KMS-11 (cell line): ENCODE results near the gene ALOX5.

Source experiments
- H2AFZ ChIP-seq: fragments of 200-600 bp; sonication (generic); 2 replicates; pipeline ENCODE4 v1.6.1; 2016; ENCODE audit warnings: antibody characterized with exemption, mixed run types, low read depth
- H3K27ac ChIP-seq: fragments of 200-600 bp; sonication (generic); 2 replicates; pipeline ENCODE4 v1.6.1; 2016; ENCODE audit warnings: mild to moderate bottlenecking, mixed run types
- H3K27me3 ChIP-seq: fragments of 200-600 bp; sonication (generic); 2 replicates; pipeline ENCODE4 v1.6.1; 2017; ENCODE audit warnings: mild to moderate bottlenecking, low read depth, mixed run types, moderate library complexity; ENCODE audit not compliant: insufficient read depth
- H3K36me3 ChIP-seq: fragments of 200-600 bp; sonication (generic); 2 replicates; pipeline ENCODE4 v1.6.1; 2017; ENCODE audit warnings: mild to moderate bottlenecking, mixed run types; ENCODE audit not compliant: insufficient read depth
- H3K4me1 ChIP-seq: fragments of 200-600 bp; sonication (generic); 2 replicates; pipeline ENCODE4 v1.6.1; 2016; ENCODE audit warnings: mild to moderate bottlenecking, low read depth, mixed run types; ENCODE audit not compliant: poor library complexity, severe bottlenecking
- H3K4me2 ChIP-seq: fragments of 200-600 bp; sonication (generic); 2 replicates; pipeline ENCODE4 v1.7.0; 2016; ENCODE audit warnings: mild to moderate bottlenecking, mixed run types
- H3K4me3 ChIP-seq: fragments of 200-600 bp; sonication (generic); IDR thresholded peaks from 2 replicates; pipeline ENCODE4 v1.6.1; 2017; ENCODE audit warnings: low read depth, low read length, mixed read lengths; ENCODE audit not compliant: insufficient read depth
- H3K79me2 ChIP-seq: fragments of 200-600 bp; sonication (generic); 2 replicates; pipeline ENCODE4 v1.6.1; 2016; ENCODE audit warnings: low read depth, mixed run types; ENCODE audit not compliant: insufficient read depth
- H3K9ac ChIP-seq: fragments of 200-600 bp; sonication (generic); 2 replicates; pipeline ENCODE4 v1.6.1; 2016; ENCODE audit warnings: mild to moderate bottlenecking, mixed run types
- H4K20me1 ChIP-seq: fragments of 200-600 bp; sonication (generic); 2 replicates; pipeline ENCODE4 v1.6.1; 2016; ENCODE audit warnings: mild to moderate bottlenecking, mixed run types; ENCODE audit not compliant: insufficient read depth
- TF ChIP-seq, protein P1 (sequence below): fragments of 200-600 bp; sonication (generic); conservative IDR thresholded peaks from 2 replicates; pipeline ENCODE4 v1.6.1; 2017; ENCODE audit warnings: low read depth, mild to moderate bottlenecking, antibody characterized with exemption, low read length, moderate library complexity, mixed read lengths

Gene ALOX5

DNA sequence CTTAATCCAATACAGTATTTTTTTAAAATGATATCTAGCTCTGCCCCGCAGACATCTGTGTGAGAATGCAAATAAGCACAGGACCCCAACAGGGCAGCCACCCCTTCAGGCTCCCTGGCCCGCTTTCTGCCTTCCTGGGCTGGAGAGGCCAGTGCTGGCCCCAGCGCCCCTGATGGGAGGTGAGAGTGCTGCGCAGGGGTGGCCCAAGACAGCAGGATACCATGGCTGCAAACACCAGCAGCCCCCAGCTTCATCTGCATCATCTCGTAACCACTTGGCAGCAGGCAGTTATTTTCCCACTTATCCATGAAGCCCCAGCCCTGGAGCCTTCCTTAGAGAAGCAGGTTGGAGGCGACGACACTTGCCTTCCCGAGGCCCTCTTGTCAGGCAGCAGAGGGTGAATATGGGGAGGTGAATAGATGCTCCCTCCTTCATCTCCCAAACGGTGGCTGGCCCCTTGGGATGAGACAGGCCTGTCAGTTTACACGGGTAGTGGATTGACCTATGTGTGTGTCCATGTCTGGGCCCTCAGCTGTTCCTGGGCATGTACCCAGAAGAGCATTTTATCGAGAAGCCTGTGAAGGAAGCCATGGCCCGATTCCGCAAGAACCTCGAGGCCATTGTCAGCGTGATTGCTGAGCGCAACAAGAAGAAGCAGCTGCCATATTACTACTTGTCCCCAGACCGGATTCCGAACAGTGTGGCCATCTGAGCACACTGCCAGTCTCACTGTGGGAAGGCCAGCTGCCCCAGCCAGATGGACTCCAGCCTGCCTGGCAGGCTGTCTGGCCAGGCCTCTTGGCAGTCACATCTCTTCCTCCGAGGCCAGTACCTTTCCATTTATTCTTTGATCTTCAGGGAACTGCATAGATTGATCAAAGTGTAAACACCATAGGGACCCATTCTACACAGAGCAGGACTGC is 71.2 kb downstream of the ALOX5 start:
- no peak overlapping the region for H2AFZ ChIP-seq
- TF ChIP-seq, protein P1, sequence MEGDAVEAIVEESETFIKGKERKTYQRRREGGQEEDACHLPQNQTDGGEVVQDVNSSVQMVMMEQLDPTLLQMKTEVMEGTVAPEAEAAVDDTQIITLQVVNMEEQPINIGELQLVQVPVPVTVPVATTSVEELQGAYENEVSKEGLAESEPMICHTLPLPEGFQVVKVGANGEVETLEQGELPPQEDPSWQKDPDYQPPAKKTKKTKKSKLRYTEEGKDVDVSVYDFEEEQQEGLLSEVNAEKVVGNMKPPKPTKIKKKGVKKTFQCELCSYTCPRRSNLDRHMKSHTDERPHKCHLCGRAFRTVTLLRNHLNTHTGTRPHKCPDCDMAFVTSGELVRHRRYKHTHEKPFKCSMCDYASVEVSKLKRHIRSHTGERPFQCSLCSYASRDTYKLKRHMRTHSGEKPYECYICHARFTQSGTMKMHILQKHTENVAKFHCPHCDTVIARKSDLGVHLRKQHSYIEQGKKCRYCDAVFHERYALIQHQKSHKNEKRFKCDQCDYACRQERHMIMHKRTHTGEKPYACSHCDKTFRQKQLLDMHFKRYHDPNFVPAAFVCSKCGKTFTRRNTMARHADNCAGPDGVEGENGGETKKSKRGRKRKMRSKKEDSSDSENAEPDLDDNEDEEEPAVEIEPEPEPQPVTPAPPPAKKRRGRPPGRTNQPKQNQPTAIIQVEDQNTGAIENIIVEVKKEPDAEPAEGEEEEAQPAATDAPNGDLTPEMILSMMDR = no peak
- H3K4me1 ChIP-seq = no peaks in the 10 kb centered on the region
- no peak overlapping the region for H3K27ac ChIP-seq
- H3K9ac ChIP-seq = no peak overlapping the region
- no peaks in the 10 kb centered on the region for H4K20me1 ChIP-seq
- H3K79me2 ChIP-seq = no peaks in the 10 kb centered on the region
- no peak overlapping the region for H3K4me3 ChIP-seq
- H3K4me2 ChIP-seq = no peak overlapping the region
- H3K36me3 ChIP-seq = no peaks in the 10 kb centered on the region
- H3K27me3 ChIP-seq = no peaks in the 10 kb centered on the region

DNA sequence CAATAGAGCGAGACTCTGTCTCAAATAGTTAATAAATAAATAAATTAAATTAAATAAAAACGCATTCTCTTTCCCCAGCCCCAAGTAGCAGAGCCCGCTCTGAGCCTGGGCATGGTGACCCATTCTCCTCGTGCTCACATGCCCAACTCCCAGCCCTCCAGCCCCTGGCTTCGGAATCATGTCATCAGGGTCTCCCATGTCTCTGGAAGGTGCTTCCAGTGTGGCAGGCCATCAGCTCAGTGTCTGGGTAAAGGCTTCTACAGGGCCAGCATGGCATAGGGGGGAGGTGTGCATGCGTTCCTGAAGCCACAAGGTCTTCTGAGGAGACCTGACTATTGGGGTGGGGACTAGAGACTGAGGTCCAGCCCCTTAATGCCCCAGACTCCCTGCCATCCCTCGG is 72.8 kb downstream of the ALOX5 start:
- Histone ChIP-seq H3K9ac (no peak overlapping the region), H3K27ac (no peak overlapping the region), H3K36me3 (no peaks in the 10 kb centered on the region)

DNA sequence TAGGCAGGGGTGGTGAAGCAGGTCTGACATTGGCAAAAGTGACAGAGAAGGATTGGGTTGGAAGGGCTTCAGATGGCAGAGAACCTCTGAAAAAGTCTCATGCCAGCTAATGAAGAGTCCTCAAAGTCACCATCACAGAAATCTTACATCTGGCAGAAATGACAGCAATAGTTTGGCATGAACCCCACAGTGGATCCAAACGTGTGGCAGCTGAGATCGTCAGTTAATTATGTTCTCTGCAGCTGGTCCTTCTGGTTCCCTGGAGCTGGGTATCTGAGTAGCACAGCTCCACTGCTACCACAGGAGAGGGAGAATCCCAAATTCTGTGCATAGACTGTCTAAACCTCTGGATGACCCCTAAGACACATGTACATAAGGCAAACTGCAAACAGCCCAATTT is 73.4 kb downstream of the ALOX5 start:
- H4K20me1 ChIP-seq = no peaks in the 10 kb centered on the region
- no peak overlapping the region for H2AFZ ChIP-seq
- H3K36me3 ChIP-seq = no peaks in the 10 kb centered on the region
- TF ChIP-seq, protein P1 = no peak
- no peaks in the 10 kb centered on the region for H3K79me2 ChIP-seq
- H3K27ac ChIP-seq = no peak overlapping the region
- no peaks in the 10 kb centered on the region for H3K4me1 ChIP-seq
- no peaks in the 10 kb centered on the region for H3K27me3 ChIP-seq
- no peak overlapping the region for H3K4me2 ChIP-seq
- no peak overlapping the region for H3K9ac ChIP-seq
- no peak overlapping the region for H3K4me3 ChIP-seq

More for the DNA sequence above, 72.8 kb downstream of the ALOX5 start:
- H3K79me2 ChIP-seq = no peaks in the 10 kb centered on the region
- H4K20me1 ChIP-seq = no peaks in the 10 kb centered on the region
- TF ChIP-seq, protein P1 = no peak
- H2AFZ ChIP-seq = no peak overlapping the region
- H3K4me1 ChIP-seq = no peaks in the 10 kb centered on the region
- no peak overlapping the region for H3K4me3 ChIP-seq
- no peak overlapping the region for H3K4me2 ChIP-seq
- H3K27me3 ChIP-seq = no peaks in the 10 kb centered on the region

DNA sequence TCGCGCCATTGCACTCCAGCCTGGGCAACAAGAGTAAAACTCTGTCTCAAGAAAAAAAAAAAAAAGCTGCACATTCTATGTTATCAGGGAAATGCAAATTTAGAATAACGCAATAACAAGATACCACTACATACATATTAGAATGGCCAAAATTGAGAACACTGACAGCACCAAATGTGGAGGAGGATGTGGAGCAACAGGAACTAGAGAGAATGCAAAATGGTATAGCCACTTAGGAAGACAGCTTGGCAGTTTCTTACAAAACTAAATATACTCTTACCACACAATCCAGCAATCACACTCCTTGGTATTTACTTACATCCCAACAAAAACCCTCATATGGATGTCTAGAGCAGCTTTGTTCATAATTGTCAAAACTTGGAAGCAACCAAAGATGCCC is 76.8 kb downstream of the ALOX5 start:
- no peak overlapping the region for H3K27ac ChIP-seq
- H3K9ac ChIP-seq = no peak overlapping the region
- no peaks in the 10 kb centered on the region for H3K79me2 ChIP-seq
- H3K27me3 ChIP-seq = no peaks in the 10 kb centered on the region
- TF ChIP-seq, protein P1 = no peak
- no peak overlapping the region for H3K4me3 ChIP-seq
- H3K4me2 ChIP-seq = no peak overlapping the region
- H3K4me1 ChIP-seq = peaks cover 16% of the 10 kb centered on the region
- H3K36me3 ChIP-seq = no peaks in the 10 kb centered on the region
- H2AFZ ChIP-seq = no peak overlapping the region
- no peaks in the 10 kb centered on the region for H4K20me1 ChIP-seq
